IMR-90 (cell line): ENCODE measurements around the gene TMEM163. TPM values are rescaled to one million over a fixed set of nuclear protein-coding genes. Genes with fewer than 3 reads are reported as not detected.

Source experiments
- ATAC-seq: fragments of 200-7000 bp; cut with Tn5 transposase; 2 replicates; pipeline ENCODE4 v1.9.1; 2020; ENCODE audit warnings: low read depth, mild to moderate bottlenecking, moderate library complexity
- BruUV-seq: library from RNA; stranded (reverse); fragments of 400-500 nt; replicated peaks from 2 replicates; lab custom pipeline; 2021; lab: Mats Ljungman, UMichigan
- CTCF ChIA-PET: fragments of 300-600 bp; formaldehyde crosslinking; extraction: SDS; loops from one replicate; lab custom pipeline; 2021; ENCODE audit warnings: antibody characterized with exemption; lab: Yijun Ruan, JAX
- POLR2A ChIA-PET: fragments of 300-600 bp; sonication (Branson Sonifier 250); formaldehyde crosslinking; loops from one replicate; lab custom pipeline; 2022; ENCODE audit warnings: antibody characterized with exemption; ENCODE audit not compliant: unreplicated experiment; lab: Charles Lee
- DNase-seq: peaks from one replicate; pipeline ENCODE4 v3.0.0; 2013
- H2AFZ ChIP-seq: replicated peaks from 2 replicates; pipeline ENCODE3; 2013; ENCODE audit warnings: low read length, mild to moderate bottlenecking; ENCODE audit not compliant: poor library complexity
- H2AK5ac ChIP-seq: 2 replicates; pipeline ENCODE4 v1.6.1; 2013; ENCODE audit warnings: low read depth, low read length, inconsistent platforms
- H2AK9ac ChIP-seq: replicated peaks from 2 replicates; pipeline ENCODE3; 2013; ENCODE audit warnings: mild to moderate bottlenecking, low read depth, low read length, moderate library complexity; ENCODE audit not compliant: poor library complexity
- H2BK120ac ChIP-seq: 2 replicates; pipeline ENCODE4 v1.6.1; 2013; ENCODE audit warnings: low read depth, low read length, inconsistent platforms
- H2BK15ac ChIP-seq: 3 replicates; pipeline ENCODE4 v1.6.1; 2013; ENCODE audit warnings: low read depth, low read length, inconsistent platforms
- H2BK20ac ChIP-seq: 2 replicates; pipeline ENCODE4 v1.6.1; 2013; ENCODE audit warnings: low read depth, mild to moderate bottlenecking, inconsistent platforms, low read length, moderate library complexity
- H2BK5ac ChIP-seq: 2 replicates; pipeline ENCODE4 v1.6.1; 2013; ENCODE audit warnings: mild to moderate bottlenecking, low read depth, low read length, inconsistent platforms; ENCODE audit not compliant: poor library complexity, severe bottlenecking
- H3K14ac ChIP-seq: replicated peaks from 2 replicates; pipeline ENCODE4 v1.6.1; 2013; ENCODE audit warnings: low read depth, low read length, inconsistent platforms
- H3K18ac ChIP-seq: 2 replicates; pipeline ENCODE4 v1.6.1; 2013; ENCODE audit warnings: low read depth, low read length, control low read depth
- H3K23ac ChIP-seq: 2 replicates; pipeline ENCODE4 v1.6.1; 2013; ENCODE audit warnings: low read depth, low read length, inconsistent platforms
- H3K27ac ChIP-seq: 2 replicates; pipeline ENCODE4 v1.5.1; 2013; ENCODE audit warnings: mild to moderate bottlenecking, control low read depth, low read length; ENCODE audit not compliant: insufficient read depth
- H3K27me3 ChIP-seq: 2 replicates; pipeline ENCODE4 v1.6.1; 2013; ENCODE audit warnings: low read length; ENCODE audit not compliant: control insufficient read depth, insufficient read depth
- H3K36me3 ChIP-seq: 2 replicates; pipeline ENCODE4 v1.6.1; 2013; ENCODE audit warnings: low read length, mixed read lengths; ENCODE audit not compliant: control insufficient read depth, insufficient read depth
- H3K4ac ChIP-seq: 2 replicates; pipeline ENCODE4 v1.6.1; 2013; ENCODE audit warnings: low read depth, low read length, inconsistent platforms
- H3K4me1 ChIP-seq: 2 replicates; pipeline ENCODE4 v1.6.1; 2013; ENCODE audit warnings: low read length, mixed read lengths; ENCODE audit not compliant: control insufficient read depth, insufficient read depth
- H3K4me2 ChIP-seq: 2 replicates; pipeline ENCODE4 v1.6.1; 2013; ENCODE audit warnings: low read depth, mild to moderate bottlenecking, control low read depth, low read length, moderate library complexity
- H3K4me3 ChIP-seq: 2 replicates; pipeline ENCODE4 v1.5.1; 2013; ENCODE audit warnings: low read depth, mild to moderate bottlenecking, control low read depth, low read length, moderate library complexity; ENCODE audit not compliant: insufficient read depth
- H3K56ac ChIP-seq: 2 replicates; pipeline ENCODE4 v1.6.1; 2013; ENCODE audit warnings: low read length, inconsistent platforms; ENCODE audit not compliant: insufficient read depth; ENCODE audit errors: extremely low read depth
- H3K79me1 ChIP-seq, 2 experiments: 2 replicates each; pipeline ENCODE4 v1.6.1; 2013; ENCODE audit warnings: low read length in 2 of 2, inconsistent platforms in 1 of 2, low read depth in 1 of 2
- H3K9ac ChIP-seq: 2 replicates; pipeline ENCODE4 v1.6.1; 2013; ENCODE audit warnings: low read depth, low read length, control low read depth
- H3K9me1 ChIP-seq: 2 replicates; pipeline ENCODE4 v1.6.1; 2013; ENCODE audit warnings: low read length, inconsistent platforms; ENCODE audit not compliant: insufficient read depth
- H3K9me3 ChIP-seq: 2 replicates; pipeline ENCODE4 v1.6.1; 2013; ENCODE audit warnings: low read length; ENCODE audit not compliant: control insufficient read depth, insufficient read depth
- H4K20me1 ChIP-seq: 2 replicates; pipeline ENCODE4 v1.6.1; 2013; ENCODE audit warnings: low read length, inconsistent platforms; ENCODE audit not compliant: insufficient read depth
- H4K5ac ChIP-seq: 2 replicates; pipeline ENCODE4 v1.6.1; 2013; ENCODE audit warnings: mild to moderate bottlenecking, low read depth, low read length, control low read depth
- H4K8ac ChIP-seq, 2 experiments: 2 replicates each; pipeline ENCODE4 v1.6.1; 2013; ENCODE audit warnings: low read depth in 2 of 2, low read length in 2 of 2, control low read depth in 1 of 2, inconsistent platforms in 1 of 2
- H4K91ac ChIP-seq: 2 replicates; pipeline ENCODE4 v1.6.1; 2013; ENCODE audit warnings: low read depth, low read length, inconsistent platforms; ENCODE audit not compliant: insufficient read depth
- CEBPB ChIP-seq: IDR thresholded peaks from 2 replicates; pipeline ENCODE4 v1.6.1; 2012; ENCODE audit warnings: low read depth, low read length, improper control_type of control experiment
- CTCF ChIP-seq: conservative IDR thresholded peaks from 2 replicates; pipeline ENCODE4 v1.5.1; 2012; ENCODE audit warnings: mild to moderate bottlenecking, low read depth, low read length, improper control_type of control experiment
- ELK1 ChIP-seq: fragments of 150-350 bp; IDR thresholded peaks from 2 replicates; pipeline ENCODE4 v1.6.1; 2016; ENCODE audit warnings: low read depth, mild to moderate bottlenecking, low read length, moderate library complexity, borderline replicate concordance
- MAZ ChIP-seq: IDR thresholded peaks from 2 replicates; pipeline ENCODE4 v1.6.1; 2012; ENCODE audit warnings: low read depth, mild to moderate bottlenecking, low read length, improper control_type of control experiment, moderate library complexity, borderline replicate concordance
- MXI1 ChIP-seq: IDR thresholded peaks from 2 replicates; pipeline ENCODE4 v1.6.1; 2012; ENCODE audit warnings: low read depth, mild to moderate bottlenecking, low read length, moderate library complexity, borderline replicate concordance
- POLR2A ChIP-seq: IDR thresholded peaks from 2 replicates; pipeline ENCODE4 v1.6.1; 2012; ENCODE audit warnings: mild to moderate bottlenecking, low read depth, low read length
- RFX5 ChIP-seq: IDR thresholded peaks from 2 replicates; pipeline ENCODE4 v1.8.0; 2012; ENCODE audit warnings: low read depth, mild to moderate bottlenecking, low read length, moderate library complexity
- WGBS, 2 experiments: methylation state at CpG; one replicate each; pipeline versions ENCODE4 v1.1.5 to v1.1.7; 2013; ENCODE audit warnings: missing lambda C conversion rate in 2 of 2; ENCODE audit not compliant: insufficient read length in 1 of 2; ENCODE audit errors: extremely low coverage in 2 of 2; 5-methylcytosine and 5-hydroxymethylcytosine counted together
- dilution Hi-C: fragments of 300-500 bp; cut with HindIII; formaldehyde crosslinking; loops from one replicate; pipeline ENCODE4 v1.14.3; 2018; ENCODE audit warnings: low sequenced_read_pairs; ENCODE audit not compliant: unreplicated experiment
- in situ Hi-C: fragments of 300-500 bp; cut with MboI; formaldehyde crosslinking; loops from 3 replicates; pipeline ENCODE4 v1.14.3; 2019; ENCODE audit warnings: low sequenced_read_pairs, inconsistent platforms, mixed read lengths
- intact Hi-C: fragments of 100-400 bp; cut with micrococcal nuclease; formaldehyde crosslinking; loops from 2 replicates; pipeline ENCODE4 v1.10.0; 2022
- polyA plus RNA-seq, 3 experiments: library from polyadenylated mRNA; depleted of rRNA; stranded (reverse); fragments of >200 nt; gene quantifications; 2 replicates each; pipeline ENCODE4 v1.2.3, GENCODE V29; 2012; ENCODE audit warnings: low replicate concordance in 1 of 3
- total RNA-seq: library from RNA; depleted of rRNA; stranded (reverse); fragments of >200 nt; gene quantifications from 2 replicates; pipeline ENCODE4 v1.2.3, GENCODE V29; 2012

The TMEM163 gene
- total and polyA plus RNA-seq, 2 of the 4 experiments (the other 2 are of a cell fraction), result not detected

GRCh38 chr2:134411279-134411827 lies 307.4 kb downstream of the TMEM163 start:
- peak overlapping the region; percentile 72 for H2AK5ac ChIP-seq
- no peak overlapping the region for H3K4me3 ChIP-seq
- H3K4me1 ChIP-seq, result peaks cover 44% of the 10 kb centered on the region
- peak overlapping the region; percentile 86 for H2BK20ac ChIP-seq
- peak overlapping the region; percentile 80 for H2BK15ac ChIP-seq
- H4K8ac ChIP-seq, result peak overlapping the region; percentile 69 to 88; a peak in 3 of 4 replicates
- H3K4me2 ChIP-seq, result no peak overlapping the region
- H3K27me3 ChIP-seq, result no peaks in the 10 kb centered on the region
- H2AK9ac ChIP-seq, result peak overlapping the region; percentile 87
- peak overlapping the region; percentile 34; the same call in 1 of the 2 replicates for H3K56ac ChIP-seq
- peaks cover 35% of the 10 kb centered on the region for H3K9me1 ChIP-seq
- no peaks in the 10 kb centered on the region for H3K9me3 ChIP-seq
- peak overlapping the region; percentile 89 for H4K91ac ChIP-seq
- DNase-seq (no peak), ATAC-seq (no peak)
- H4K5ac ChIP-seq, result peak overlapping the region; percentile 49; the same call in 1 of the 2 replicates
- H2BK120ac ChIP-seq, result peak overlapping the region; percentile 89
- peak overlapping the region; percentile 75 for H3K14ac ChIP-seq
- peak overlapping the region; percentile 9; the same call in 1 of the 2 replicates for H3K9ac ChIP-seq
- no TSS peak for BruUV-seq
- intact Hi-C loops, result loop anchor here (5.0 kb wide), 1 partner anchor 179 kb away; no protein-coding TSS in a partner anchor
- peak overlapping the region; percentile 24 for H3K18ac ChIP-seq
- peaks cover 6% of the 10 kb centered on the region for H3K36me3 ChIP-seq
- no CpG with 5 or more reads among the region's 6 CpGs for WGBS, 2 experiments
- H3K79me1 ChIP-seq, result peaks cover 18 to 58% of the 10 kb centered on the region in 2 experiments
- dilution Hi-C loops, result no loop called here
- H2AFZ ChIP-seq, result peak overlapping the region; percentile 60
- H3K4ac ChIP-seq, result peak overlapping the region; percentile 82
- POLR2A ChIA-PET, result no interaction called here
- TF ChIP-seq CTCF, result no peak
- no peak for TF ChIP-seq RFX5
- TF ChIP-seq CEBPB, result no peak
- no peak for TF ChIP-seq ELK1
- TF ChIP-seq POLR2A, result no peak
- TF ChIP-seq MAZ, result no peak
- no peak for TF ChIP-seq MXI1
- peak overlapping the region; percentile 48; the same call in 1 of the 2 replicates for H3K23ac ChIP-seq
- CTCF ChIA-PET, result interaction anchor here (0.6 to 2.9 kb wide), 18 partner anchors 10 to 527 kb away, joined by 3 to 30 read pairs (median 6); no protein-coding TSS in a partner anchor
- peak overlapping the region; percentile 24 for H3K27ac ChIP-seq
- H4K20me1 ChIP-seq, result peaks cover 6% of the 10 kb centered on the region; the same call in 1 of the 2 replicates
- in situ Hi-C loops, result loop anchor here (5.0 to 25.0 kb wide), 2 partner anchors 294 to 524 kb away; no protein-coding TSS in a partner anchor
- H2BK5ac ChIP-seq, result peak overlapping the region; percentile 32
